Activated CD8-positive, alpha-beta T cell treated with anti-CD3 and anti-CD28 coated beads for 36 hours (primary cell): ENCODE measurements around the gene COL4A1. TPM values are rescaled to one million over a fixed set of nuclear protein-coding genes. Genes with fewer than 3 reads are reported as not detected.

ENCODE experiments used
- ATAC-seq: fragments of 200-7000 bp; cut with Tn5 transposase; one replicate; pipeline ENCODE4 v1.10.0; 2021; ENCODE audit warnings: mild to moderate bottlenecking, moderate library complexity
- CTCF ChIA-PET: fragments of 350-600 bp; sonication (Branson Sonifier 250); formaldehyde crosslinking; loops from one replicate; lab custom pipeline; 2021; ENCODE audit warnings: antibody characterized with exemption; lab: Charles Lee
- POLR2A ChIA-PET: fragments of 350-600 bp; sonication (Branson Sonifier 250); formaldehyde crosslinking; loops from one replicate; lab custom pipeline; 2021; ENCODE audit warnings: antibody characterized with exemption; lab: Charles Lee
- DNase-seq: peaks from one replicate; pipeline ENCODE4 v3.0.0-alpha.2; 2020
- H3K27ac Mint-ChIP-seq: one replicate; pipeline ENCODE4 v1.8.0; 2021; ENCODE audit warnings: mild to moderate bottlenecking, mixed read lengths
- H3K27me3 Mint-ChIP-seq: one replicate; pipeline ENCODE4 v1.8.0; 2021; ENCODE audit warnings: mixed read lengths
- H3K36me3 Mint-ChIP-seq: one replicate; pipeline ENCODE4 v1.8.0; 2021; ENCODE audit warnings: low read depth, mixed read lengths
- H3K4me1 Mint-ChIP-seq: one replicate; pipeline ENCODE4 v1.8.0; 2021; ENCODE audit warnings: low read depth, mixed read lengths
- H3K4me3 Mint-ChIP-seq: one replicate; pipeline ENCODE4 v1.8.0; 2021; ENCODE audit warnings: mild to moderate bottlenecking, moderate library complexity, mixed read lengths
- H3K9me3 Mint-ChIP-seq: one replicate; pipeline ENCODE4 v1.8.0; 2021; ENCODE audit warnings: mixed read lengths
- intact Hi-C: fragments of 100-400 bp; cut with micrococcal nuclease; formaldehyde crosslinking; loops from one replicate; pipeline ENCODE4 v1.10.0; 2022
- total RNA-seq, 2 experiments: library from RNA; stranded (reverse); gene quantifications; one replicate each; pipeline ENCODE4 v1.2.3, GENCODE V29; 2021
- TF ChIP-seq, protein P1 (sequence below): fragments of 200-600 bp; IDR thresholded peaks from one replicate; pipeline ENCODE4 v1.8.0; 2022; ENCODE audit warnings: antibody characterized with exemption, mild to moderate bottlenecking

The COL4A1 gene
- total RNA-seq, 2 experiments from 2014 or later: not detected

DNA sequence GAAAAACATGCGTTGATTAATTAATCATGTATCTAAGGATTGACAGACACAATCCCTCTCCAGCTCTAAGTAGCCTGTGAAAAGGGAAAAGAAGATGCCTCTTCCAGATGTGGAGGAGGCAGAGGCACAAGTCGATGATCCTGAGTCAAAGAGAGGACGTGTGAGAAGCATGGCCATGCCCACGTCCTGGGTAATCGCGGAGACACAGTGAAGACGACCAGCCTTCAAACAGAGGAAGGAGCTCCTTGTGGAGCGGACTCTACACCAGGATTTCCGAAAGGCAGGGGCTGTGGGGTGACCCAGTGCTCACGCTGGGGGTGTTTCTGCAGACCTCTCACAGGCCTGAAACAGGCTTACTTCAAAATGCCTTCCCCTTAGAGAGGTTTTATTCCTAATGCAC, 70.5 kb downstream of the COL4A1 start:
- POLR2A ChIA-PET: no interaction called here
- H3K27ac Mint-ChIP-seq: no peak overlapping the region

DNA sequence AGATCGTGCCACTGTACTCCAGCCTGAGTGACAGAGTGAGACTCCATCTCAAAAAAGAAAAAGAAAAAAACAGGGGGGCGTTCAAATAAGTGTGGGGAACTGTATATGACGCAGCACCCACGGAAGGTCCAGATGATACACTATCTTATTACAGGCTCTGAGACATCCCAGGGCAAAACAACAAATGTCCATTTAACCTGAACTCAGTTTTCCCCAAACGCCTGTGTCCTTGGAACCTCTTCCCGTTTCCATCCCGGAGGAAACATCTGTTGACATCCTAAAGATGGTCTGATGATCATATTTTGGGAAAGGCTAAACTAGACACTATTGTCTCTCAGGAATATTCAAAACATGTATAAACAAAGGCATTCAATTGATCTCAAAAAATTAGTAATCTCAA, 72.4 kb downstream of the COL4A1 start:
- TF ChIP-seq, protein P1, sequence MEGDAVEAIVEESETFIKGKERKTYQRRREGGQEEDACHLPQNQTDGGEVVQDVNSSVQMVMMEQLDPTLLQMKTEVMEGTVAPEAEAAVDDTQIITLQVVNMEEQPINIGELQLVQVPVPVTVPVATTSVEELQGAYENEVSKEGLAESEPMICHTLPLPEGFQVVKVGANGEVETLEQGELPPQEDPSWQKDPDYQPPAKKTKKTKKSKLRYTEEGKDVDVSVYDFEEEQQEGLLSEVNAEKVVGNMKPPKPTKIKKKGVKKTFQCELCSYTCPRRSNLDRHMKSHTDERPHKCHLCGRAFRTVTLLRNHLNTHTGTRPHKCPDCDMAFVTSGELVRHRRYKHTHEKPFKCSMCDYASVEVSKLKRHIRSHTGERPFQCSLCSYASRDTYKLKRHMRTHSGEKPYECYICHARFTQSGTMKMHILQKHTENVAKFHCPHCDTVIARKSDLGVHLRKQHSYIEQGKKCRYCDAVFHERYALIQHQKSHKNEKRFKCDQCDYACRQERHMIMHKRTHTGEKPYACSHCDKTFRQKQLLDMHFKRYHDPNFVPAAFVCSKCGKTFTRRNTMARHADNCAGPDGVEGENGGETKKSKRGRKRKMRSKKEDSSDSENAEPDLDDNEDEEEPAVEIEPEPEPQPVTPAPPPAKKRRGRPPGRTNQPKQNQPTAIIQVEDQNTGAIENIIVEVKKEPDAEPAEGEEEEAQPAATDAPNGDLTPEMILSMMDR: no peak
- ChIA-PET POLR2A (no interaction called here), CTCF (interaction anchor here (0.6 kb wide), 1 partner anchor 14 kb away, joined by 3 read pairs; no protein-coding TSS in a partner anchor)
- H3K4me3 Mint-ChIP-seq: no peak overlapping the region
- H3K27me3 Mint-ChIP-seq: peaks cover 21% of the 10 kb centered on the region
- H3K4me1 Mint-ChIP-seq: no peaks in the 10 kb centered on the region
- no peaks in the 10 kb centered on the region for H3K36me3 Mint-ChIP-seq
- no peak for ATAC-seq
- intact Hi-C loops: no loop called here
- DNase-seq: no peak
- H3K9me3 Mint-ChIP-seq: no peaks in the 10 kb centered on the region
- H3K27ac Mint-ChIP-seq: no peak overlapping the region

More for the DNA sequence above, 70.5 kb downstream of the COL4A1 start:
- TF ChIP-seq, protein P1: no peak
- no peak overlapping the region for H3K4me3 Mint-ChIP-seq
- H3K27me3 Mint-ChIP-seq: peaks cover 15% of the 10 kb centered on the region
- H3K36me3 Mint-ChIP-seq: no peaks in the 10 kb centered on the region
- CTCF ChIA-PET: no interaction called here
- ATAC-seq (no peak), DNase-seq (no peak)
- H3K4me1 Mint-ChIP-seq: no peaks in the 10 kb centered on the region
- no peaks in the 10 kb centered on the region for H3K9me3 Mint-ChIP-seq
- intact Hi-C loops: no loop called here

DNA sequence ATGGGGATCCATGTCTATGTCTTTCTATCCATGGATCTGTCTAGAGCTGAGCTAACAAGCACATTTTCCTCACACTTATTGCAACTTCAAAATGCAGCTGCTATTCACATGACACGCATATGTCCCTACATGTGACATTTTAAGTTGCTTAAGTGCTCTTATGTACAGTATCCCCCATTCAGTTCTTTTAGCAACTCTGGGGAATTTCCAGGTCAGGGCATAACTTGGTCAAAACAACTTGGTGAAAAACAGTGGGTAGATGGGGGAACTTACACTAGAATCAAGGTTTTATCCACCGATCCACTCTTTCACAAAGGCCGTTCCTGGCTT, 73.0 kb downstream of the COL4A1 start:
- ATAC-seq (no peak), DNase-seq (no peak)
- peaks cover 21% of the 10 kb centered on the region for H3K27me3 Mint-ChIP-seq
- no peak overlapping the region for H3K4me3 Mint-ChIP-seq
- TF ChIP-seq, protein P1: no peak
- no peaks in the 10 kb centered on the region for H3K36me3 Mint-ChIP-seq
- ChIA-PET CTCF (interaction anchor here (2.9 kb wide), 1 partner anchor 12 kb away, joined by 10 read pairs; no protein-coding TSS in a partner anchor), POLR2A (no interaction called here)
- H3K27ac Mint-ChIP-seq: no peak overlapping the region
- H3K9me3 Mint-ChIP-seq: no peaks in the 10 kb centered on the region
- intact Hi-C loops: no loop called here
- H3K4me1 Mint-ChIP-seq: no peaks in the 10 kb centered on the region

DNA sequence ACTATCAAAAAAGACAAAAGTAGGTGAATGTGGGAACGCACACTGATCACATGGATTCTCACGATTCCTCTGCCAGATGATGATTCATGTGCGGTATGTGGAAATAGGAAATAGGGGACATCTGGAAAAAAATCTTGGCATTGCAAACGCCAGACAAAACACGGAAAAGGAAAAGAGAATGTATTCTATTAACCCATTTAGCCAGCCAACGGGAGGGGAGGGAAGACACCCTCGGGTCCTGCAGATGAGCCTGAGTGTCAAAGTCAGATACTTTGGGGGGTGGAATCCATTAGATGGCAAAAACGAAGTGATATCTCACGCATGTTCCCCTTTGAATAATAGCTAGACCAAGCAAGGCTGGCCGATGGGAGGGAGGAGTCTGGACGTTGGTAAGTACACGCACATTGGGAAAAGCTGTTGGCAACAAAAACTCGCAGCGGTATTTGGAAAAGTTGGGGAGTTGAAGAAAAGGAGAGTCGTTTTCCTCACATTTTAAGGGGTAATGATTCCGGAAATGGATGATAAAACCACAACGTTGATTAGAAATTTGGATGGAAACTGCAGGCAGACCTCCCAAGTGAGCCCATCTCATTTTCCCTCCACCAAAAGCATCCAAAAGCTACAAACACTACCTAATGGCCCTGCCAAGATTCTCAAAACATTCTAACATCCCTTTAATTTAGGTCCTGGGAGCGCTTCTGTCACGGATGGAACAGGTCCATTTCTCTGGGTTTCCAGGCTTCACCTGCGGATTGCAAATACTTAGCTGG, 73.6 kb downstream of the COL4A1 start:
- ChIA-PET CTCF (interaction anchor here (2.9 kb wide), 1 partner anchor 11 kb away, joined by 10 read pairs; no protein-coding TSS in a partner anchor), POLR2A (no interaction called here)
- no peaks in the 10 kb centered on the region for H3K4me1 Mint-ChIP-seq
- peaks cover 19% of the 10 kb centered on the region for H3K27me3 Mint-ChIP-seq
- H3K4me3 Mint-ChIP-seq: no peak overlapping the region
- no peaks in the 10 kb centered on the region for H3K9me3 Mint-ChIP-seq
- intact Hi-C loops: no loop called here
- no peaks in the 10 kb centered on the region for H3K36me3 Mint-ChIP-seq
- TF ChIP-seq, protein P1: no peak
- no peak overlapping the region for H3K27ac Mint-ChIP-seq
- ATAC-seq: no peak
- no peak for DNase-seq

DNA sequence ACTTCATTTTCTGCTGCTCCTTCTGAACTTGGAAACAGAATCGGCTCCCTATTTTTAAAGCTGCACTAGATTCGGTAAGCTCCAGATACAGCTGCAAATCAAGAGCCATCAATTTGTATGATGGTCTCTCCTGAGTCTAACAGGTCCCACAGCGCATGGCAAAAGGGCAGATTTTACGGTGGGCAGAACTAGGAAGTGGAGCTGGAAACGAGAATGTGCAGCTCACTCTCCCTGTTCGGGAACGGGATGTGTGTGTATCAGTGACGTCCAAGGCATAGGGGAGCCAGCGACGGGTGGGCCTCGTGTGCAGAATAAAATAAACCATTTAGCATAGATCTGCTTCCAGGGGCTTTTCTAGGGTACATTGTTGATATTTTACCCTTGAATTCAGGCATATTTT, 74.2 kb downstream of the COL4A1 start:
- Mint-ChIP-seq H3K27me3 (peaks cover 19% of the 10 kb centered on the region), H3K9me3 (no peaks in the 10 kb centered on the region), H3K36me3 (no peaks in the 10 kb centered on the region), H3K27ac (no peak overlapping the region), H3K4me1 (no peaks in the 10 kb centered on the region), H3K4me3 (no peak overlapping the region)
- intact Hi-C loops: no loop called here
- TF ChIP-seq, protein P1: no peak
- DNase-seq (no peak), ATAC-seq (no peak)
- ChIA-PET CTCF (interaction anchor here (2.9 kb wide), 1 partner anchor 11 kb away, joined by 10 read pairs; no protein-coding TSS in a partner anchor), POLR2A (interaction anchor here (0.6 kb wide), 1 partner anchor 17 kb away, joined by 3 read pairs; no protein-coding TSS in a partner anchor)
